Gastroesophageal sphincter (tissue), 4 donors: ENCODE measurements around the gene PDZRN4. TPM values are rescaled to one million over a fixed set of nuclear protein-coding genes. Genes with fewer than 3 reads are reported as not detected.

ENCODE experiments used
- ATAC-seq: fragments of 150-250 bp; one replicate; pipeline ENCODE4 v1.9.1; 2016; ENCODE audit warnings: mild to moderate bottlenecking, moderate library complexity
- H3K27ac ChIP-seq, 4 donors: fragments of 200-600 bp; sonication (generic) in 3 of 4; 1 replicate in 3 of 4; 2 replicates in 1 of 4; pipeline ENCODE4 v1.5.1; 2016 to 2019
- H3K27me3 ChIP-seq: fragments of 200-600 bp; sonication (generic); one replicate; pipeline ENCODE4 v1.5.1; 2019
- H3K36me3 ChIP-seq, 2 donors: fragments of 200-600 bp; sonication (generic); one replicate each; pipeline ENCODE4 v1.5.1; 2019; ENCODE audit warnings: control low read depth in 1 of 2
- H3K4me1 ChIP-seq, 3 donors: fragments of 200-600 bp; sonication (generic); 1 replicate in 2 of 3; 2 replicates in 1 of 3; pipeline ENCODE4 v1.5.1; 2016 to 2019; ENCODE audit warnings: control low read depth in 2 of 3
- H3K4me3 ChIP-seq, 2 donors: fragments of 200-600 bp; sonication (generic); one replicate each; pipeline ENCODE4 v1.5.1; 2019; ENCODE audit warnings: mild to moderate bottlenecking in 1 of 2, moderate library complexity in 1 of 2
- H3K9me3 ChIP-seq, 3 donors: fragments of 200-600 bp; sonication (generic); one replicate each; pipeline ENCODE4 v1.5.1; 2017 to 2019; ENCODE audit warnings: control low read depth in 2 of 3
- EP300 ChIP-seq: sonication (generic); formaldehyde crosslinking; IDR thresholded peaks from one replicate; pipeline ENCODE4 v1.6.1; 2017; ENCODE audit warnings: antibody characterized with exemption, mild to moderate bottlenecking
- POLR2A ChIP-seq, 2 donors: fragments of 450-650 bp; IDR thresholded peaks; one replicate each; pipeline ENCODE4 v1.6.1; 2017; ENCODE audit warnings: antibody characterized with exemption in 2 of 2, mild to moderate bottlenecking in 2 of 2, moderate library complexity in 1 of 2
- POLR2AphosphoS5 ChIP-seq: sonication (generic); formaldehyde crosslinking; IDR thresholded peaks from one replicate; pipeline ENCODE4 v1.6.1; 2017; ENCODE audit warnings: antibody characterized with exemption
- WGBS, 2 donors: methylation state at CpG; one replicate each; pipeline ENCODE4 v1.1.5; 2018; ENCODE audit warnings: low coverage in 1 of 2; 5-methylcytosine and 5-hydroxymethylcytosine counted together
- total RNA-seq, 4 donors: library from RNA; depleted of rRNA; stranded (reverse); fragments of >200 nt; gene quantifications; one replicate each; pipeline ENCODE4 v1.1.0, GENCODE V29; 2016
- TF ChIP-seq, protein P1 (sequence below), 4 experiments: fragments of 200-600 bp in 2 of 4; fragments of 450-650 bp in 2 of 4; sonication (generic) in 1 of 4; IDR thresholded peaks; one replicate each; pipeline ENCODE4 v1.5.1; 2017 to 2019; ENCODE audit warnings: antibody characterized with exemption in 4 of 4, mild to moderate bottlenecking in 2 of 4, moderate library complexity in 2 of 4

Gene PDZRN4
- total RNA-seq, 4 donors from 2014 or later: 32.0 to 87.8 (median 50.8) TPM

DNA sequence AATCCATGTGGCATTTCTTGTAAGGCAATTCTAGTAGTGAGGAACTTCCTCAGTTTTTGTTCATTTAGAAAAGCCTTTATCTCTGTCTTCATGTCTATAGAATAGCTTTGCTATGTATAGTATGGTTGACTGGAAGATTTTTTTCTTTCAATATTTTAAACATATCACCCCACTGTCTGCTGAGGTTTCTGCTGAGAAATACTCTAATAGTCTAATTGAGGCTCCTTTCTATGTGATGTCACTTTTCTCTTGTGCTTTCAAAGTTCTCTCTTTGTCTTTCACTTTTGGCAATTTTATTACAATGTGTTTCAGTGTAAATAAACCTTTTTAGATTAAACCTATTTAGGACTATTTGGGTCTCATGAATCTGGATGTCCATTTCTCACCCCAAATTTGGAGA lies 192.8 kb downstream of the PDZRN4 start:
- H3K36me3 ChIP-seq: no peaks in the 10 kb centered on the region
- H3K27me3 ChIP-seq: no peaks in the 10 kb centered on the region
- H3K9me3 ChIP-seq: peaks cover 0 to 27% (median 0%) of the 10 kb centered on the region in 3 donors
- TF ChIP-seq POLR2A (IDR thresholded peaks at IDR 0.05) (no peak), EP300 (no peak), POLR2AphosphoS5 (no peak)
- TF ChIP-seq, protein P1, sequence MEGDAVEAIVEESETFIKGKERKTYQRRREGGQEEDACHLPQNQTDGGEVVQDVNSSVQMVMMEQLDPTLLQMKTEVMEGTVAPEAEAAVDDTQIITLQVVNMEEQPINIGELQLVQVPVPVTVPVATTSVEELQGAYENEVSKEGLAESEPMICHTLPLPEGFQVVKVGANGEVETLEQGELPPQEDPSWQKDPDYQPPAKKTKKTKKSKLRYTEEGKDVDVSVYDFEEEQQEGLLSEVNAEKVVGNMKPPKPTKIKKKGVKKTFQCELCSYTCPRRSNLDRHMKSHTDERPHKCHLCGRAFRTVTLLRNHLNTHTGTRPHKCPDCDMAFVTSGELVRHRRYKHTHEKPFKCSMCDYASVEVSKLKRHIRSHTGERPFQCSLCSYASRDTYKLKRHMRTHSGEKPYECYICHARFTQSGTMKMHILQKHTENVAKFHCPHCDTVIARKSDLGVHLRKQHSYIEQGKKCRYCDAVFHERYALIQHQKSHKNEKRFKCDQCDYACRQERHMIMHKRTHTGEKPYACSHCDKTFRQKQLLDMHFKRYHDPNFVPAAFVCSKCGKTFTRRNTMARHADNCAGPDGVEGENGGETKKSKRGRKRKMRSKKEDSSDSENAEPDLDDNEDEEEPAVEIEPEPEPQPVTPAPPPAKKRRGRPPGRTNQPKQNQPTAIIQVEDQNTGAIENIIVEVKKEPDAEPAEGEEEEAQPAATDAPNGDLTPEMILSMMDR (IDR thresholded peaks at IDR 0.05): no peak
- no peak overlapping the region for H3K27ac ChIP-seq
- no peak overlapping the region for H3K4me3 ChIP-seq
- no peak for ATAC-seq
- no peaks in the 10 kb centered on the region for H3K4me1 ChIP-seq

DNA sequence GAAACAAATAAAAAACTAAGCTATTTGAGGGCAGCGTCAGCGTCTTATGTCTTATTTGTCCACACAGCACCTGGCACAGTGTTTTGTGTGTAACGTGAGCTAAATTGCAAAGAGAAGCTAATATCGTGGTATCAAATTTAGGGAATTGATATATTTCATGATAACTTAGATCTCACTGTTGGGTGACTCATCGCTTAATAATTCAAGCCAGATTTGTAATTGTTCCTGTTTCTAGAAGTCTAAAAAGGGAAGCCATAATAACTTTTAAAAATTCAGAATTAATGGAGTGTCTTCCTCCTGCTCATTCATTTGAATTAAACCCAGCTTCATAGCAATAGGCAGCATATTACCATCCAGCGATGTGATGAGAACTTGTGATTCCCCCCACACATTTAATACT lies 214.7 kb downstream of the PDZRN4 start:
- no peak overlapping the region for H3K4me3 ChIP-seq
- TF ChIP-seq EP300 (no peak), POLR2AphosphoS5 (no peak)
- no peaks in the 10 kb centered on the region for H3K27me3 ChIP-seq
- no peak for ATAC-seq
- 96 to 100% methylated on average over 3 to 6 of the region's 6 CpGs for WGBS, 2 donors
- H3K4me1 ChIP-seq: peaks cover 0 to 17% (median 4%) of the 10 kb centered on the region in 3 donors
- no peak overlapping the region for H3K27ac ChIP-seq
- peaks cover 0 to 4% (median 0%) of the 10 kb centered on the region in 3 donors for H3K9me3 ChIP-seq
- no peaks in the 10 kb centered on the region for H3K36me3 ChIP-seq

DNA sequence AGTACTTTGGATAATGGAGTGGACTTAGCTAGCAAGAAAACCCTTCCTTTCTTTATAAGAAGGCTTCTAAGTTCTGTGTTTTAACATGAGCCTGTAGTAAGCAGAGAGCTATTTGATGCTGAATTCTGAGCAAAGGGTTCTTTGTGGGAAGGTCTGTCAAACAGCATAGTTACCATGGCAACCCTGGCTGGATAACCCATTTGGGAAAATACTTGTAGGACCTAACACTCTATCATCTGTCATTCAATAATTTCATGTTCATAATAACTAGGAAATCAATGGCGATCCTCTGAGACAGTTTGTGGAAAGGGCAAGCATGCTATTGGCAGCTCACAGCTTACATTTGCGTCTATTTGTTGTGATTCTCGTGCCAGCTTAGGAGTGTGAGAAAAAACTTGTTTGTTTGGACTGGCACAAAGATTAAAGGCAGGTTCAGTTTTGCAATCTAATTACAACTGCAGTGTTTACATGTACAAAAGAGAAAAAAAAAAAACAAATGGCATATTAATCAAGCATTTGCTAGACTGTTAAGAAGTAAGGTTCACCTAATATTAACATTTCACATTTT lies 219.2 kb downstream of the PDZRN4 start:
- no peak overlapping the region for H3K27ac ChIP-seq
- 25 to 38% methylated on average over 3 of the region's 3 CpGs for WGBS, 2 donors
- peaks cover 0 to 19% (median 4%) of the 10 kb centered on the region in 3 donors for H3K4me1 ChIP-seq
- H3K27me3 ChIP-seq: no peaks in the 10 kb centered on the region
- ATAC-seq: no peak
- H3K36me3 ChIP-seq: no peaks in the 10 kb centered on the region
- no peak overlapping the region for H3K4me3 ChIP-seq
- no peak for TF ChIP-seq POLR2AphosphoS5
- no peak for TF ChIP-seq EP300
- TF ChIP-seq, protein P1 (IDR thresholded peaks at IDR 0.05): no peak
- no peak for TF ChIP-seq POLR2A (IDR thresholded peaks at IDR 0.05)
- H3K9me3 ChIP-seq: peaks cover 0 to 4% (median 0%) of the 10 kb centered on the region in 3 donors

DNA sequence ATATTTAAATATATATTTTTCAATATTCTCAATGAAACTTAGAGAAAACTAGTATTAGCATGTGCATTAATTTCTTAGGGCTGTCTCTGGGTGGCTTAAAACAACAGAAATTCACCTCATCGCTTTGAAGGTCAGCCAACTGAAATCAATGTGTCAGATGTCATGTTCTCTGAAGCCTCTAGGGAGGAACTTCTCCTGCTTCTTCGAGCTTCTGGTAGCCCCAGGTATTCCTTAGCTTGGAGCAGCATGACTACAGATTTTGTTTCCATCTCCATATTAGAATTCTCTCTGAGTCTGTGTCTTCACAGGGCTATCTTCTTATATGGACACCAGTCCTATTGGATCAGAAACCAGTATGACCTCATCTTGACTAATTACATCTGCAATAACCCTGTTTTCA lies 221.5 kb downstream of the PDZRN4 start:
- Histone ChIP-seq H3K27me3 (no peaks in the 10 kb centered on the region), H3K9me3 (peaks cover 0 to 9% (median 0%) of the 10 kb centered on the region in 3 donors), H3K27ac (no peak overlapping the region), H3K4me1 (peaks cover 0 to 19% (median 4%) of the 10 kb centered on the region in 3 donors), H3K4me3 (no peak overlapping the region), H3K36me3 (no peaks in the 10 kb centered on the region)
- no peak for ATAC-seq
- TF ChIP-seq EP300: no peak
- TF ChIP-seq, protein P1 (IDR thresholded peaks at IDR 0.05): no peak
- TF ChIP-seq POLR2AphosphoS5: no peak
- no peak for TF ChIP-seq POLR2A (IDR thresholded peaks at IDR 0.05)
- WGBS, 2 donors: 92% methylated on average over 1 to 2 of the region's 2 CpGs

DNA sequence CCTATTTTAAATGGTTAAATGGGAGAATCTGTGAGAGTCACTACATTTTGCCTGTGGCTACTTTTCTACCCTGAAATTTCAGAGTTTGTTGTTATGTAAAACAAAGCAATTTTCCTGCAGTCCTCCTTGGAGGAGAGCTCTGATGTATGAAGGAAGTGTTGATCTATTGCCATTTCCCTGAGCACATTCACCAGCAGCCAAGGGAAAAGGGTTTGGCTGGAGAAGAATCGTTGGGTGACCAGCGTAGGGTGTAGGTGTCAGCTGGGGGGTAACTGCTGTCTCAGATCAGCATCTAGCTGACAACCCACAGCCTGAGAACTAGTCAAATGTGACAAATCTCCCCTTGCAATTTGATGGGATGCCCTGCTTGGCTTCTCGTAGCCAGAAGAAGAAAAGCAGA lies 230.5 kb downstream of the PDZRN4 start:
- Histone ChIP-seq H3K9me3 (peaks cover 0 to 5% (median 0%) of the 10 kb centered on the region in 3 donors), H3K4me1 (no peaks in the 10 kb centered on the region), H3K36me3 (no peaks in the 10 kb centered on the region), H3K4me3 (no peak overlapping the region), H3K27me3 (no peaks in the 10 kb centered on the region), H3K27ac (no peak overlapping the region)
- ATAC-seq: no peak
- TF ChIP-seq, protein P1 (IDR thresholded peaks at IDR 0.05): no peak
- TF ChIP-seq POLR2AphosphoS5 (no peak), POLR2A (IDR thresholded peaks at IDR 0.05) (no peak), EP300 (no peak)
- 66 to 75% methylated on average over 3 of the region's 3 CpGs for WGBS, 2 donors
